GM19463 (cell line): ENCODE results near the gene L3MBTL3.

Experiments
- ATAC-seq: cut with Tn5 transposase; IDR thresholded peaks from one replicate; pipeline ENCODE4 v1.9.1; 2021; ENCODE audit warnings: mild to moderate bottlenecking, moderate library complexity; ENCODE audit not compliant: unreplicated experiment

L3MBTL3 gene

DNA sequence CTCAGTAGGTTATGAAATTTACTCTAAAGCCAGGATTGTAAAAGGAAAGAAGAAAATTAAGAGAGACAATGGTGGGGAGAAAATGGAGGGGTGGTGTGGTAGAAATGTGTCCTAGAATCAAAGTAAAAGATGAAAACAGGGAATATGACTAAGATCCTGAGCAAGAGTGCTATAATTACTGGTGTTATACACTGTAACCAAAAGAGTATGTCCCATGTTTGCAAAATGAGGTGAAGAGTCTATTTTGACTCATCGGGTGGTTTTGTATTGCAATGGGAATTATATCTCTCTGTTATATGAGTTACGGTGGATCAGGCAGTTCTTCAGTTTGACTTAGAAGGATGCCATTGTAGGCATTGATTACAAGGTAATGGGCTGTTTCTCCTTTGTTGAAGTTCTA is 8.5 kb downstream of the L3MBTL3 start:
- ATAC-seq: no peak

GRCh38 chr6:130027948-130028347 is 9.6 kb downstream of the L3MBTL3 start:
- peak; percentile 68 for ATAC-seq

- ATAC-seq: no peak
Measured at GRCh38 chr6:130029163-130029562, 10.8 kb downstream of the L3MBTL3 start.

DNA sequence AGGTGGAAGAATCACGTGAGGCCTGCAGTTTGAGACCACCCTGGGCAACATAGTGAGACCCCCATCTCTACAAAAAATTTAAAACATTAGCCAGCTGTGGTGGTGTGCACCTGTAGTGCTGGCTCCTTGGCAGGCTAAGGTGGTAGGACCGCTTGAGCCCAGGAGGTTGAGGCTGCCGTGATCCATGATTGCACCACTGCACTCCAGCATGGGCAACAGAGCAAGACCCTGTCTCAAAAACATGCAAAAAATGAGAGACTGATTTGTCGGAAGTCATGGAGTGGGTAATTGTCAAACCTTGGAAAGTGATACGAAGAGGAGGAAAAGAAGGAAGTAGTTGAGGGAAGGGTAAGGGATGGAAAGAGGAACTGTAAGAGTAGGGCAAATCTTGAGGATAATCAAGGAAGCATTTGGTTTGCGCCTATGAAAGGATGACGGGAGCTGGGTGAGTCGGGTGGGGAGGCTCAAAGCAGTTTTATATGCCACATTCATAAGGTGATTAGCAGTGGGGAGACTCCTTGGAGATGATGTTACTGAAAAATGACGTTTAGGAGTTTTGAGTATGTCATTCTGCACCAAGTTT is 14.5 kb downstream of the L3MBTL3 start:
- ATAC-seq: no peak

- no peak for ATAC-seq
Measured at GRCh38 chr6:130033949-130034348, 15.6 kb downstream of the L3MBTL3 start.

GRCh38 chr6:130034378-130035146 is 16.2 kb downstream of the L3MBTL3 start:
- ATAC-seq: no peak

DNA sequence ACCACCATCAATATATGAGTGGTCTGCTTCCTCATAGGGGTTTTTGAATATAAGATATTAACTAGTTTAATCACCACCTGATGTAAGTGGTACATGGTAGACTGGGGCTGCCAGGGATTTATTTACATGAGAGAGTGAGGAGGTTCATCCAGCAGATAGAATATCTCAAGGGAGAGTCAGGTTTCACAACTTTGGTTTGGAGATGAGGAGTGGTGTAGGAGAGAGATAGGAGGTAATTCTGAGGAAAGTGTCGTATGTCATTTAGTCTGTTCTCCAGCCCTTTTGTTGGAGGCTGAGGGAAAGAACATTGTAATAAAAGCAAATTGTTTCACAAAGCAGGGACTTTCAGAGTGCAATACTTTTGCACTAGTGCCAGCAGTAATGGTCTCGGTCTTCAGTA is 16.8 kb downstream of the L3MBTL3 start:
- ATAC-seq: no peak

- ATAC-seq: no peak
Measured at GRCh38 chr6:130037207-130037811, 18.9 kb downstream of the L3MBTL3 start.

DNA sequence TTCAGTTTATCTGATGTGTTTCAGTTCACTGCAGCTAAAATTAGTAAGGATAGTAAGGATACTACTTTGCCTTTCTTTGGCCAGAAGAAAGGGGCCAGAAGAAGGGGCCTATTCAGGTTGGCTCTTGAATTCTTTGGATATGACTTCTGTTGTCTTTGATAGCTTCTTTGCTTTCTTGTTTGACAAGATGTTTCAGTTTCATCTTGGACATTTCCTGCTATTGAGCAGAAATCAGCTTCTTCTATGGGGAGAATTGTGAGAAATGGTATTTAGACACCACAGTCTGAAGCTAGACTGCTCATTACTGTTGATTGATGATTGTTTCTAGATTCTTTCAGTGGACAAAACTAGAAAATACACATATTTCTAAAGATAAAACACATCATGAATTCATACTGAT is 23.2 kb downstream of the L3MBTL3 start:
- no peak for ATAC-seq

- ATAC-seq: no peak
Measured at GRCh38 chr6:130043344-130043743, 25.0 kb downstream of the L3MBTL3 start.

GRCh38 chr6:130045622-130046021 is 27.2 kb downstream of the L3MBTL3 start:
- no peak for ATAC-seq

DNA sequence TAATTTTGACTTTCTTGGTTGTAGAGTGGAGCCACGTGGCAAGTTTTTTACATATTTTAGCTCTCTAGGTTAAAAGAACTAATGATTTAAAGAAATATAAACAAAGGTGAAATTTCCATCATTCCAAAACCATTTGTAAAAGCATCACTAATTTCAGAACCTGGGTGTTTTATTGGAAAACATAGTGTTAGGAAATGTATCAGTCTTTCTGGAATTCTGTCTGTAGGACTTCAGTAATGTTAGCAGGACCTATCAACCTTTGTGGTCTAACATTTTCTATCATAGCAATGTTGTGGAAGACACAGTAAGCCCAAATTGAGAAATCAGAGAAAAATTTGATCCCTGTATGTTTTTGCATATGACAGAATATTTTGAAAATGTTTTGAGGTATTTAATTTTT is 28.3 kb downstream of the L3MBTL3 start:
- ATAC-seq: no peak

DNA sequence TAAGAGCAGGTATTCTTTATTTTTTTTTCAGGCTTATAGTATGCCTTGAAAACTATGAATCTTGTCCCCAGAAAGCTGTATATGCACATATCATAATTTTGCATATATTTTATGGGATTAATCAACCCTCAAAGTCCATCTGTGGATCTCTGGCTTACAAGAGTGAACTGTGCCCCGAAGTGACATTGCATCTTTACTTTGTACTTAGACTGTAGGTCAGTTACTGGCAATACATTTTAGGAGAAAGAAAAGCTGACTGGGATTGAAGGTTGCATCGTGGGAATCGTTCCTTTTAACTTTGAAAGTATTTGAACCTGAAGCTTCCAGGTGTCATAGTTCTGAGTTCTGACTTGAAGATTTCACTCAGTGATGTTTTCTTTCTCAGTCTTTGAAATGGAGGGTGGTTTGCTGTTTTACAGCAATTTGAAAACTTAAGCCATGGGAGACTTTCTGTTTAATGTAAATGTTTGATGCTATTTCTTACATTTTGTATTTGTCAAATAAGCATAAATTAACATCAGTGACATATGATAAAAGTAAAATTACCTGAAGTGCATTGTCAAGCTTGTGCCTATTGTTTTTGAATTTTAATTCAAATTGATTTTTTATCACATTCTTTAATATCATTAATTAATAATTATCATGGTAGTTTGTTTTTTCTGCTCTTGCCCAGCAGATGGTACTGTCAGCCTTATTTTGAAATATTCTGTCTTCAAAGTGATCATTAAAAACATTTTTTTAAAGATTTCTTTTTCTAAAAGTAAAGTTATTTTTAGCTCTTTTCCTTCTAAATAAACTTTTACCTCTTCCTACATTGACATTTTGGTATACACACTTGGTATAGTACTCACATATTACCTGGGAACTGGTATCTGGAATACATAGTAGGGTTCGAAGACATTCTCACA is 29.0 kb downstream of the L3MBTL3 start:
- ATAC-seq: no peak

- ATAC-seq: peak; percentile 45
Measured at GRCh38 chr6:130050230-130050629, 31.8 kb downstream of the L3MBTL3 start.

DNA sequence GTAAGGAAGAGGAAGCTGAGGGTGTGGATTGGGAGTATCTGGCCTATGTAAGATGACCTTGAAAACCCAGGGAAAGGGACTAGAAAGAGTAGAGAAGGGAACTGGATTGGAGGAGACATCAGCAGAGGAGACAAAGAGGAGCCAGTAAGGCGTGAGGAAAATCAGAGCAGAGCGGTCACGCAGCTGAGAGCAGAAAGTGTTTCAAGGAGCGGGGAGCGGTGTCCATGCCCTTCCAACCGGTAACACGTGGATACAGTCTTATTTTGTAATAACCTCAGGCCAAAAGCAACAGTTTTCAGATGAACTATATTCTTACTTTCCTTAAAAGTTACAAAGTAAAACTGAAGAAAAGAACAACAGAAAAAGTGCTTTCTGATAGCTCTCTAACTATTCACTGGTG is 36.3 kb downstream of the L3MBTL3 start:
- no peak for ATAC-seq

- ATAC-seq: no peak
Measured at GRCh38 chr6:130055271-130055670, 36.9 kb downstream of the L3MBTL3 start.

- ATAC-seq: no peak
Measured at GRCh38 chr6:130057495-130057894, 39.1 kb downstream of the L3MBTL3 start.

GRCh38 chr6:130063806-130064205 is 45.4 kb downstream of the L3MBTL3 start:
- ATAC-seq: no peak

- no peak for ATAC-seq
Measured at GRCh38 chr6:130065609-130066156, 47.3 kb downstream of the L3MBTL3 start.

DNA sequence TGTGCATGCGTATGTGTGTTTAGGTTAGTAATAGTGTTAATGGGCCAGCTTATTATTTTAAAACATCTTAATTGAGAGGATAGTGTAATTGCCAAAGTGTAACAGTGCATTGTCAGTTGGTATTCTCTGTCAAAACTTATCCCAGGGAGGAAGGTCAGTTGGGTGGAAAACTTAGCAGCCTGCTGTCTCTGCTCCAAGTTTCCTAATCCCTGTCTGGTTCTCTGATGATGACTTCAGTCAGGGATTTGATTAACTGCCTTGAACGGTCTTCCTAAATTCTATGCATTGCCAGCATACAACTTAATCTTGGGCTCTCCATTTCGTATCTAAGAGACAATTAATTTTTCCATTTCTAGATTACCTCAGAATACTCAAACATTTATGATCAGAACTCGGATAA is 51.1 kb downstream of the L3MBTL3 start:
- no peak for ATAC-seq

- no peak for ATAC-seq
Measured at GRCh38 chr6:130070326-130070725, 51.9 kb downstream of the L3MBTL3 start.
